Activated CD8-positive, alpha-beta memory T cell treated with anti-CD3 and anti-CD28 coated beads for 4 hours (primary cell): ENCODE results near the gene SNAP47.

ENCODE experiments used
- DNase-seq, 2 donors: peaks; one replicate each; pipeline ENCODE4 v3.0.0-alpha.2; 2020; ENCODE audit warnings: low read depth in 2 of 2

The SNAP47 gene

GRCh38 chr1:227797625-227798024, 62.4 kb downstream of the SNAP47 start:
- DNase-seq, result no peak

- DNase-seq, result no peak
Observed at GRCh38 chr1:227798078-227798802, 63.0 kb downstream of the SNAP47 start.

GRCh38 chr1:227799756-227800155, 64.5 kb downstream of the SNAP47 start:
- no peak for DNase-seq

DNA sequence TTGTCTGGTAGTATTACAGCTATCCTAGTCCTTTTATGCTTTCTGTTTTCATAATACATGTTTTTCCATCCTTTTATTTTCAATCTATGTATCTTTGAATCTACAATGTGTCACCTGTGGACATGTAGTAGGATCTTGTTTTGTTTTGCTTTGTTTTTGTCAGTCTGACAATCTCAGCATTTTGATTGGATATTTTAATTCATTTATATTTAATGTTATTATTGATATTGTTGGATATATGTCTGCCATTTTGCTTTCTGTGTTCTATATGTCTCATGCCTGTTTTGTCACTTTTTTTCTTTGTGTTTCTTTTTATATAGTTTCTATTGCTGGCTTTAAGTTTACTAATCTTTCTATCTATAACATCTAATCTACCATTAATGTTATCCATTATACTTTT, 68.7 kb downstream of the SNAP47 start:
- DNase-seq, result no peak

- DNase-seq, result no peak
Observed at GRCh38 chr1:227805606-227806197, 70.5 kb downstream of the SNAP47 start.

GRCh38 chr1:227808566-227808965, 73.3 kb downstream of the SNAP47 start:
- DNase-seq, result no peak

DNA sequence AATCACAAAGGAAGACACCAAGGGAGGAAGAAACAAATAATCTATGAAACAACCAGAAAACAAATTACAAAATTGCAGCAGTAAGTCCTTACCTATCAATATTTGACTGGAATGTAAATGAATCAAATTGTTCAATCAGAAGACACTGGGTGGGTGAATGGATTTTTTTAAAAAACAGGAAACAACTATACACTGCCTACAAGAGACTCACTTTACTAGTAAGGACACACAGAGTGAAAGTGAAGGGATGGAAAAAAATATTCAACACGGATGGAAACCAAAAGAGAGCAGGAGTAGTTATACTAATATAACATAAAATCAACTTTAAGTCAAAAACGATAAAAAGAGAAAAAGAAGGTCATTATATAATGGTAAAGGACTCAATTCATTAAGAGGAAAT, 73.8 kb downstream of the SNAP47 start:
- no peak for DNase-seq

DNA sequence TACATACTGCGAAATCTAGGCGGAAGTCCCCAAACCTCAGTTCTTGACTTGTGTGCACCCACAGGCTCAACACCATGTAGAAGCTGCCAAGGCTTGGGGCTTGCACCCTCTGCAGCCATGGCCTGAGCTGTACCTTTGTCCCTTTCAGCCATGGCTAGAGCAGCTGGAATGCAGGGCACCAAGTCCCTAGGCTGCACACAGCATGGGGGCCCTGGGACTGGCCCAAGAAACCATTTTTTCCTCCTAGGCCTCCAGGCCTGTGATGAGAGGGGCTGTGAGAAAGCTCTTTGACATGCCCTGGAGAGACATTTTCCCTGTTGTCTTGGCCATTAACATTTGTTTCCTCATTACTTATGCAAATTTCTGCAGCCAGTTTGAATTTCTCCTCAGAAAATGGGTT, 78.7 kb downstream of the SNAP47 start:
- DNase-seq, result no peak

- DNase-seq, result no peak
Observed at GRCh38 chr1:227815468-227816409, 80.5 kb downstream of the SNAP47 start, which contains the start of gene PRSS38. PRSS38 (plus strand) TSS chr1:227815675; CDS start chr1:227815717, 42 bp downstream.

DNA sequence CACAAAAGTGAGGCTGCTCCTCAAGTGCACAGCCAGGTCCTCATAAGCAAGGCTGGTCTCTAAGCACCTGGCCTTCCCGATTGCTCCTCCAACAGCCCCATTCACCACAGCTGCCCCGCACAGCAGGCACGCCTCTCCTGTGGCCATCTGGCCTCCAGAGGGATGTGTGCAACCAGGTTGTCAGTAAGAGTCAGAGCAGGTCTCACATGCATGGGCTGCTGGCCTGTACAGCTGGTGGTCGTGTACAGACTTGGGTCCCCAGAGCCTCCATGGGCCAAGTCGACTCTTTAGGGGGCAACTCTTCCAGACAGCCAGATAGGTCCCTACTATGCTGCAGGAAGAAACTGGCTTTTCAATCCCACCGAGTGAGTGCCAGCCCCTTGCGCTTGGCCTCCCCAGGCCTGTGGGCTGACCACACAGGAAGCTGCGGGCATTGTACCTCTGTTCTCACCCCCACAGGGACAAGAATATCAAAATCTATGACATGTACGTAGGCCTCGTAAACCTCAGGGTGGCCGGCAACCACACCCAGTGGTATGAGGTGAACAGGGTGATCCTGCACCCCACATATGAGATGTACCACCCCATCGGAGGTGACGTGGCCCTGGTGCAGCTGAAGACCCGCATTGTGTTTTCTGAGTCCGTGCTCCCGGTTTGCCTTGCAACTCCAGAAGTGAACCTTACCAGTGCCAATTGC, 81.7 kb downstream of the SNAP47 start:
- DNase-seq, result no peak

- DNase-seq, result no peak
Observed at GRCh38 chr1:227823537-227823936, 88.3 kb downstream of the SNAP47 start.

DNA sequence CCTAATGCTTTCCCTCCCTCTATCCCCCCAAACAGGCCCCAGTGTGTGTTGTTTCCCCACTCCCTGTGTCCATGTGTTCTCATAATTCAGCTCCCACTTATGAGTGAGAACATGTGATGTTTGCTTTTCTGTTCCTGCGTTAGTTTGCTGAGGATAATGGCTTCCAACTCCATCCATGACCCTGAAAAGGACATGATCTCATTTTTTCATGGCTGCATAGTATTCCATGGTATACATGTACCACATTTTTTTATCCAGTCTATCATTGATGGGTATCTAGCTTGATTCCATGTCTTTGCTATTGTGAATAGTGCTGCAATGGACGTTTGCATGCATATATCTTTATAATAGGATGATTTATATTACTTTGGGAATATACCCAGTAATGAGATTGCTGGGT, 89.0 kb downstream of the SNAP47 start:
- no peak for DNase-seq

DNA sequence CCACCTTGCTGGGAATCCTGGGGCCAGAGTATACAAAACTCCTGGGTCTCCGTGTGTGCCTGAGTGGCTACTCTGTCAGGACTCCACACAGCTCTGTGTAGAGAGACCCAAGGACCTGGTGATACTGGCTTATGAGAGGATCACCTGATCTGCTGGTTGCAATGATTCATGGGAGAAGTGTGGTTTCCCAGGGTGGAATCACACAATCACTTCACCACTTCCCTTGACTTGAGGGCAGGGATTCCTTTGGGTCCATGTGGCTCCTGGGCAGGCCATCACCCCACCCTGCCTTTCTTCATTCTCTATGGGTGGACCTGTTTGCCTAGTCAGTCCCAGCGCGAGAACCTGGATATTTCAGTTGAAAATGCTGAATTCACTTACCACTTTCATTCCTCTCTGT, 93.6 kb downstream of the SNAP47 start:
- no peak for DNase-seq
